ENCODE results near the gene PALLD.

The PALLD gene

GRCh38 chr4:168623484-168623883 lies 126.6 kb downstream of the PALLD start:
- no peak for DNase-seq

- peak in 1 of 2 experiments; percentile 6 for DNase-seq
Observed at GRCh38 chr4:168628251-168628650, 131.4 kb downstream of the PALLD start.

GRCh38 chr4:168629566-168629965 lies 132.7 kb downstream of the PALLD start:
- DNase-seq, result no peak

GRCh38 chr4:168630445-168631187 lies 133.8 kb downstream of the PALLD start:
- no peak for DNase-seq

GRCh38 chr4:168631241-168632162 lies 134.7 kb downstream of the PALLD start:
- peak; percentile 13 to 33 for DNase-seq

GRCh38 chr4:168632301-168632725 lies 135.5 kb downstream of the PALLD start:
- no peak for DNase-seq

GRCh38 chr4:168633064-168633463 lies 136.2 kb downstream of the PALLD start:
- no peak for DNase-seq

- no peak for DNase-seq
Observed at GRCh38 chr4:168633496-168633895, 136.6 kb downstream of the PALLD start.

- no peak for DNase-seq
Observed at GRCh38 chr4:168634276-168634802, 137.5 kb downstream of the PALLD start.

GRCh38 chr4:168636040-168636439 lies 139.2 kb downstream of the PALLD start:
- no peak for DNase-seq

- DNase-seq, result no peak
Observed at GRCh38 chr4:168636506-168637196, 139.8 kb downstream of the PALLD start.

- DNase-seq, result peak; percentile 10
Observed at GRCh38 chr4:168637872-168638756, 141.3 kb downstream of the PALLD start.

GRCh38 chr4:168639914-168640313 lies 143.1 kb downstream of the PALLD start:
- DNase-seq, result no peak

- DNase-seq, result no peak
Observed at GRCh38 chr4:168641811-168642140, 144.9 kb downstream of the PALLD start.

GRCh38 chr4:168642591-168642990 lies 145.7 kb downstream of the PALLD start:
- no peak for DNase-seq

- no peak for DNase-seq
Observed at GRCh38 chr4:168643111-168643795, 146.4 kb downstream of the PALLD start.

GRCh38 chr4:168643796-168644159 lies 146.9 kb downstream of the PALLD start:
- DNase-seq, result no peak

GRCh38 chr4:168646001-168646768 lies 149.3 kb downstream of the PALLD start:
- DNase-seq, result peak; percentile 42 to 78

GRCh38 chr4:168647646-168648375 lies 151.0 kb downstream of the PALLD start:
- no peak for DNase-seq

GRCh38 chr4:168648494-168648893 lies 151.6 kb downstream of the PALLD start:
- no peak for DNase-seq

All from NCI-H524 (cell line).